Testis (tissue), 3 donors: ENCODE measurements around the gene CDH11. TPM values are rescaled to one million over a fixed set of nuclear protein-coding genes. Genes with fewer than 3 reads are reported as not detected.

ENCODE experiments used
- DNase-seq: peaks from one replicate; pipeline ENCODE4 v3.0.0-alpha.2; 2019
- H3K27ac ChIP-seq, 2 donors: fragments of 200-600 bp; sonication (generic); one replicate each; pipeline ENCODE4 v1.5.1; 2019
- H3K27me3 ChIP-seq: fragments of 200-600 bp; sonication (generic); one replicate; pipeline ENCODE4 v1.5.1; 2019
- H3K36me3 ChIP-seq: fragments of 200-600 bp; sonication (generic); one replicate; pipeline ENCODE4 v1.5.1; 2017; ENCODE audit warnings: low read depth; ENCODE audit errors: missing control alignments
- H3K4me1 ChIP-seq: fragments of 200-600 bp; sonication (generic); one replicate; pipeline ENCODE4 v1.5.1; 2019
- H3K4me3 ChIP-seq, 2 donors: fragments of 200-600 bp; sonication (generic); one replicate each; pipeline ENCODE4 v1.5.1; 2017 to 2019
- H3K9me3 ChIP-seq: fragments of 200-600 bp; sonication (generic); one replicate; pipeline ENCODE4 v1.5.1; 2017
- POLR2A ChIP-seq: fragments of 450-650 bp; IDR thresholded peaks from one replicate; pipeline ENCODE4 v1.6.1; 2017; ENCODE audit warnings: antibody characterized with exemption, mild to moderate bottlenecking, moderate library complexity
- WGBS, 2 donors: methylation state at CpG; one replicate each; pipeline ENCODE4 v1.1.5; 2018; 5-methylcytosine and 5-hydroxymethylcytosine counted together
- intact Hi-C: fragments of 100-400 bp; cut with DNase I; formaldehyde crosslinking; loops from one replicate; pipeline ENCODE4 v1.15.1; 2023; ENCODE audit warnings: low total_unique reads
- polyA plus RNA-seq: library from polyadenylated mRNA; stranded (reverse); fragments of 350-450 nt; fragmentation: Illumina TruSeq; extraction: RNeasy Lipid Tissue Mini Kit (QIAGEN cat#74804); gene quantifications from one replicate; pipeline ENCODE4 v1.2.3, GENCODE V29; 2014; ENCODE audit warnings: low read depth, low replicate concordance; ENCODE audit not compliant: insufficient read depth
- total RNA-seq, 2 donors: library from RNA; depleted of rRNA; stranded (reverse); fragments of >200 nt; gene quantifications; one replicate each; pipeline ENCODE4 v1.2.3, GENCODE V29; 2016
- TF ChIP-seq, protein P1 (sequence below), 3 experiments: fragments of 450-650 bp in 2 of 3; fragments of 200-600 bp in 1 of 3; sonication (generic) in 1 of 3; IDR thresholded peaks; one replicate each; pipeline ENCODE4 v1.5.1; 2016 to 2019; ENCODE audit warnings: antibody characterized with exemption in 3 of 3, mild to moderate bottlenecking in 2 of 3, moderate library complexity in 1 of 3

The CDH11 gene
- total and polyA plus RNA-seq, 3 donors from 2014 or later = 24.0 to 32.8 (median 32.5) TPM

GRCh38 chr16:64951193-64951592 is 170.7 kb downstream of the CDH11 start:
- Histone ChIP-seq H3K9me3 (no peaks in the 10 kb centered on the region), H3K36me3 (no peaks in the 10 kb centered on the region), H3K4me3 (no peak overlapping the region), H3K27me3 (no peaks in the 10 kb centered on the region), H3K27ac (no peak overlapping the region), H3K4me1 (no peaks in the 10 kb centered on the region)
- DNase-seq = no peak
- TF ChIP-seq POLR2A = no peak
- TF ChIP-seq, protein P1, sequence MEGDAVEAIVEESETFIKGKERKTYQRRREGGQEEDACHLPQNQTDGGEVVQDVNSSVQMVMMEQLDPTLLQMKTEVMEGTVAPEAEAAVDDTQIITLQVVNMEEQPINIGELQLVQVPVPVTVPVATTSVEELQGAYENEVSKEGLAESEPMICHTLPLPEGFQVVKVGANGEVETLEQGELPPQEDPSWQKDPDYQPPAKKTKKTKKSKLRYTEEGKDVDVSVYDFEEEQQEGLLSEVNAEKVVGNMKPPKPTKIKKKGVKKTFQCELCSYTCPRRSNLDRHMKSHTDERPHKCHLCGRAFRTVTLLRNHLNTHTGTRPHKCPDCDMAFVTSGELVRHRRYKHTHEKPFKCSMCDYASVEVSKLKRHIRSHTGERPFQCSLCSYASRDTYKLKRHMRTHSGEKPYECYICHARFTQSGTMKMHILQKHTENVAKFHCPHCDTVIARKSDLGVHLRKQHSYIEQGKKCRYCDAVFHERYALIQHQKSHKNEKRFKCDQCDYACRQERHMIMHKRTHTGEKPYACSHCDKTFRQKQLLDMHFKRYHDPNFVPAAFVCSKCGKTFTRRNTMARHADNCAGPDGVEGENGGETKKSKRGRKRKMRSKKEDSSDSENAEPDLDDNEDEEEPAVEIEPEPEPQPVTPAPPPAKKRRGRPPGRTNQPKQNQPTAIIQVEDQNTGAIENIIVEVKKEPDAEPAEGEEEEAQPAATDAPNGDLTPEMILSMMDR (IDR thresholded peaks at IDR 0.05) = no peak
- 69 to 74% methylated on average over 8 of the region's 8 CpGs for WGBS, 2 donors
- intact Hi-C loops = no loop called here

DNA sequence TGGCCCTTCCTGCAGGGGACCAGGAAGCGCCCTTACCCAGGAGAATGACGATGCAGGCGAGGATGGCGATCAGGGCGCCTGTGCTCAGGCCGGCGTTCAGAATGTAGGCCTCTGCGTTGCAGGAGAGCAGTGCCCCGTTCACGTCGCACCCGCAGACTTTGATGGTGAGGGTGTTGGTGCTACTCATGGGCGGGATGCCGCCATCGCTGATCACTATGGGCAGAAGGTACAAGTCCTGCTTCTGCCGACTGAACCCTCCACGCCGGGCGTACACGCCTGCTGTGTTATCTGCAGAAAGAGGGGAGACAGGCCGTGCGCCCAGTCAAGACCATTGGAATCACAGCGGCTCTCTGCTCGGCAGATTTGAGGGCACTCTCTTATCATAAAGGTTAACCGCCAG is 171.1 kb downstream of the CDH11 start:
- 66 to 75% methylated on average over 10 to 25 of the region's 25 CpGs for WGBS, 2 donors
- TF ChIP-seq, protein P1 (IDR thresholded peaks at IDR 0.05) = no peak
- no peak for TF ChIP-seq POLR2A

GRCh38 chr16:64950262-64950661 is 171.6 kb downstream of the CDH11 start:
- Histone ChIP-seq H3K9me3 (no peaks in the 10 kb centered on the region), H3K27ac (no peak overlapping the region), H3K4me1 (no peaks in the 10 kb centered on the region), H3K36me3 (no peaks in the 10 kb centered on the region), H3K27me3 (no peaks in the 10 kb centered on the region), H3K4me3 (no peak overlapping the region)
- intact Hi-C loops = no loop called here
- TF ChIP-seq, protein P1 (IDR thresholded peaks at IDR 0.05) = no peak
- no peak for TF ChIP-seq POLR2A
- DNase-seq = no peak
- WGBS, 2 donors = 69 to 74% methylated on average over 7 of the region's 7 CpGs

More for the DNA sequence above, 171.1 kb downstream of the CDH11 start:
- intact Hi-C loops = no loop called here
- H3K27ac ChIP-seq = no peak overlapping the region
- H3K9me3 ChIP-seq = no peaks in the 10 kb centered on the region
- H3K4me3 ChIP-seq = no peak overlapping the region
- no peak for DNase-seq
- H3K27me3 ChIP-seq = no peaks in the 10 kb centered on the region
- no peaks in the 10 kb centered on the region for H3K4me1 ChIP-seq
- no peaks in the 10 kb centered on the region for H3K36me3 ChIP-seq

DNA sequence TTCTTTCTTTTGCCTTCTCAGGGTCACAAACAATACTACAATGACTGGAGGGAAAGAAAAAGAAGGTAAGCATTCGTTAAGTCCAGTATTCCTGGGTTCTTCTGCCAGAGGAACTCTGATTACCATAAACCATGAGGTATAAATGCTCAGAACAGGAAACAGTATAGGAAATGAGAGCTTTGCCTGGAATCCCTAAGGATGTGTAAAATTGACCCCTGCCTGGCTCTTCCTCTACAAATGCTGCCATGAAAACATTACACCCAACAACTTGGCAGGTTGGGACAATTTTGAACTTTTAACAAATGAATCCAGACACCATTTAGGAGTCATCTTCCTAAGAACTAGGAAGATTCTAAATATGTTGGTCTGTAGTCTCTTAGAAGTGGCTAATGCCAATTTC is 173.8 kb downstream of the CDH11 start:
- no peak for TF ChIP-seq POLR2A
- TF ChIP-seq, protein P1 (IDR thresholded peaks at IDR 0.05) = no peak
- WGBS, 2 donors = 5 to 82% methylated on average over 1 of the region's 1 CpG

DNA sequence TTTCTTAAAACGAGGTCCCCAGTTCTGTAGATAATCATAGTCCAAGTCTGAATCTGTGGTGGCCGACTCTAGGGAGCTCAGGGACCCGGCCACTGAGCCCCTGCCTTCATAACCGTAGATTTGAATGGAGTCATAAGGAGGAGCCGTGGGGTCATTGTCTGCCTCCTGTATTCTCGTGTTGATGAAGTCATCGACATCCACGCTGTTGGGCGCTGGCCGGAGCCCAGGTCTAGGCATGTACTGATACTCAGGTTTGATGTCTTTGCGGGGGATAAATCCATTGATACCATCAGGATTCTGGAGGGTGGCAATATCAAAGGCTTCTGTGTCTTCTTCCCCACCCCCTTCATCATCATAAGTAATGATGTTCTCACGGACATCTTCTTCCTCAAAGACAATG is 174.2 kb downstream of the CDH11 start:
- Histone ChIP-seq H3K4me3 (no peak overlapping the region), H3K9me3 (no peaks in the 10 kb centered on the region), H3K27ac (no peak overlapping the region), H3K36me3 (no peaks in the 10 kb centered on the region), H3K4me1 (no peaks in the 10 kb centered on the region), H3K27me3 (no peaks in the 10 kb centered on the region)
- WGBS, 2 donors = 93 to 94% methylated on average over 12 of the region's 12 CpGs
- TF ChIP-seq, protein P1 (IDR thresholded peaks at IDR 0.05) = no peak
- TF ChIP-seq POLR2A = no peak
- intact Hi-C loops = no loop called here
- no peak for DNase-seq

More for the DNA sequence above, 173.8 kb downstream of the CDH11 start:
- Histone ChIP-seq H3K9me3 (no peaks in the 10 kb centered on the region), H3K4me3 (no peak overlapping the region), H3K27ac (no peak overlapping the region), H3K4me1 (no peaks in the 10 kb centered on the region), H3K27me3 (no peaks in the 10 kb centered on the region), H3K36me3 (no peaks in the 10 kb centered on the region)
- intact Hi-C loops = no loop called here
- DNase-seq = no peak
